ENCODE results near the gene HPCA.

DNA sequence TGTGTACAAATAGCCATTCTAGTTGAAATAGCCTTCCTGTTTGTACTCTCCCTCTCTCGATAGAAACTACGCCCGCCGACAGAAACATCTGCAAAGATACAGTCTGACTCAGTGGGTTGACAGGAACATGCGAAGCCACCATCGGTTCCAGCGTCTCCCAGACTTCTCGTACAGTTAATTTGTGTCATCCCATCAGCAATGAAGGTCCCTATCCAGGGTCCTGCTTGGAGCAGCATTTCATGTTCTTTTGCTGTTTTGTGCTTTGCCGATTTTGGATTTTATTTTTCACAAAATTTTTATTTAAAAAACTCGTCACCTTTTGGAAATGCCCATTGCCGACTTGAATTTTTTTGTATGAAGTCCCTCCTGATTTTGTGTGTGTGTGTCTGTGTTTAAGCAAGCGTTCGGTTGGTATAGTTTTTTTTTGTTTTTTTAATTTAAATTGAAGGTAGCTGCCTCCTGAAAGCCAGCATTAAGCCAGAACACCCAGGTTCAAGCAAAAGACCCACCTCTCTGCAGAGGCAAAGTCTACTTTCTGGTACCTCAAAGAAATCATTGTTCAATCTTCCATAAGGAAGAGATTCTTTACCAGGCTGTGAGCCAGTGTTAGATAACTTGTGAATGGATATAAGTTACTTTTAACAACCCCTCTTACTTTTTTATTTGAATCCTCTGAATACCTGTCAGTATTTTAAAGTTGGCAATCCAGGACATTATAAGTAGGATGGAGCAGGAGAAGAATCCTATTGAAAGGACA is 30.3 kb upstream of the HPCA start:
- TF ChIP-seq CTCF (IDR thresholded peaks at IDR 0.05) (no peak), POLR2AphosphoS5 (IDR thresholded peaks at IDR 0.05; ENCODE audit: low read depth, low read length) (no peak), TCF7L2 (IDR thresholded peaks at IDR 0.05; ENCODE audit: low read depth, low read length) (no peak), SIN3A (IDR thresholded peaks at IDR 0.05; ENCODE audit: borderline replicate concordance, insufficient read depth, low read depth, low read length) (no peak)
- TF ChIP-seq, protein P1, sequence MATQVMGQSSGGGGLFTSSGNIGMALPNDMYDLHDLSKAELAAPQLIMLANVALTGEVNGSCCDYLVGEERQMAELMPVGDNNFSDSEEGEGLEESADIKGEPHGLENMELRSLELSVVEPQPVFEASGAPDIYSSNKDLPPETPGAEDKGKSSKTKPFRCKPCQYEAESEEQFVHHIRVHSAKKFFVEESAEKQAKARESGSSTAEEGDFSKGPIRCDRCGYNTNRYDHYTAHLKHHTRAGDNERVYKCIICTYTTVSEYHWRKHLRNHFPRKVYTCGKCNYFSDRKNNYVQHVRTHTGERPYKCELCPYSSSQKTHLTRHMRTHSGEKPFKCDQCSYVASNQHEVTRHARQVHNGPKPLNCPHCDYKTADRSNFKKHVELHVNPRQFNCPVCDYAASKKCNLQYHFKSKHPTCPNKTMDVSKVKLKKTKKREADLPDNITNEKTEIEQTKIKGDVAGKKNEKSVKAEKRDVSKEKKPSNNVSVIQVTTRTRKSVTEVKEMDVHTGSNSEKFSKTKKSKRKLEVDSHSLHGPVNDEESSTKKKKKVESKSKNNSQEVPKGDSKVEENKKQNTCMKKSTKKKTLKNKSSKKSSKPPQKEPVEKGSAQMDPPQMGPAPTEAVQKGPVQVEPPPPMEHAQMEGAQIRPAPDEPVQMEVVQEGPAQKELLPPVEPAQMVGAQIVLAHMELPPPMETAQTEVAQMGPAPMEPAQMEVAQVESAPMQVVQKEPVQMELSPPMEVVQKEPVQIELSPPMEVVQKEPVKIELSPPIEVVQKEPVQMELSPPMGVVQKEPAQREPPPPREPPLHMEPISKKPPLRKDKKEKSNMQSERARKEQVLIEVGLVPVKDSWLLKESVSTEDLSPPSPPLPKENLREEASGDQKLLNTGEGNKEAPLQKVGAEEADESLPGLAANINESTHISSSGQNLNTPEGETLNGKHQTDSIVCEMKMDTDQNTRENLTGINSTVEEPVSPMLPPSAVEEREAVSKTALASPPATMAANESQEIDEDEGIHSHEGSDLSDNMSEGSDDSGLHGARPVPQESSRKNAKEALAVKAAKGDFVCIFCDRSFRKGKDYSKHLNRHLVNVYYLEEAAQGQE (IDR thresholded peaks at IDR 0.05; ENCODE audit: insufficient read depth in 1 of 2, low read depth in 2 of 2, low read length in 1 of 2), result no peak; a peak in 2 of 4 replicates
